NCI-H1417 treated with DMSO at 0.1 percent for 48 hours (cell line): ENCODE results near the gene TBKBP1.
"Not testable (repeated sequence)": the region's sequence is repeated elsewhere in the genome, so short reads cannot be mapped to it uniquely, and the experiment has no call there.

Experiments used
- DNase-seq: peaks from one replicate; lab custom pipeline; 2025; lab: John Stamatoyannopoulos, UW

TBKBP1 gene

GRCh38 chr17:47682138-47682537 is 11.8 kb upstream of the TBKBP1 start:
- DNase-seq: no peak

DNA sequence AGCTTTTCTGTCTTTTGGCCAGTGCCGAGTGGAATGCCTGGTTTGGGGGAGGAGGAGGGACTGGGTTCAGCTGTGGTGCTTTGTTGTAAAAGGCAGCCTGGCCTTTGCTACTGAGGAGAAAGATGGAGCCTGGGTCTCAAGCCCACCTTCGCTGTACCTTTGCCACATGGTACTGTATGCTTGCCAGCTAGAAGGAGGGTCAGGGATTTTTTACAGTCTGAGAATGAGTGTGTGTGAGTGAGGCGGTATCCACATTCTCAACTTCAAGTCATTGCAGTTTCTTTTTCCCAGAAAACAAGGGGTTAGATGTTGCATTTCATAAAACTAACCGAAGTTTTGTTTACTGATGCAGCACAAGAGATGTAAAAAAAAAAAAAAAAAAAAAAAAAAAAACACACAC is 11.2 kb upstream of the TBKBP1 start:
- not testable (repeated sequence) for DNase-seq

DNA sequence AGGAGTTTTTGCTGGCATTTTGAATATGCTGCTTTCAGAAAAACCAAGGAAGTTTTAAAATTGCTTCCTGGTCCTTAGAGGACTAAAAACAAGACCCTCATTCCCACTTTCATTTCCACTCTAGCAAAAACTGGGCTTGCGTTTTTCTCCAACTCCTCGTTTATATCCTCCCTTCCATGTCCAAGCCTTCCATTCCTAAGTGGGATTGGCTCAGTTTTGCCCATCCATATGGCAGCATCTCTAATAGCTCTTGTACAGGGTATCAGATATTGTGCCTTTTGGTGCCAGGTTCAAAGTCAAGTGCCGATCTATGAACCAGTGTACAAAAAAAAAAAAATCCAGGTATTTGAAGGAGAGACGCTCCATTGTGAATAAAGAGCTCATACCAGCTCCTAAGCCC is 9.9 kb upstream of the TBKBP1 start:
- DNase-seq: no peak

DNA sequence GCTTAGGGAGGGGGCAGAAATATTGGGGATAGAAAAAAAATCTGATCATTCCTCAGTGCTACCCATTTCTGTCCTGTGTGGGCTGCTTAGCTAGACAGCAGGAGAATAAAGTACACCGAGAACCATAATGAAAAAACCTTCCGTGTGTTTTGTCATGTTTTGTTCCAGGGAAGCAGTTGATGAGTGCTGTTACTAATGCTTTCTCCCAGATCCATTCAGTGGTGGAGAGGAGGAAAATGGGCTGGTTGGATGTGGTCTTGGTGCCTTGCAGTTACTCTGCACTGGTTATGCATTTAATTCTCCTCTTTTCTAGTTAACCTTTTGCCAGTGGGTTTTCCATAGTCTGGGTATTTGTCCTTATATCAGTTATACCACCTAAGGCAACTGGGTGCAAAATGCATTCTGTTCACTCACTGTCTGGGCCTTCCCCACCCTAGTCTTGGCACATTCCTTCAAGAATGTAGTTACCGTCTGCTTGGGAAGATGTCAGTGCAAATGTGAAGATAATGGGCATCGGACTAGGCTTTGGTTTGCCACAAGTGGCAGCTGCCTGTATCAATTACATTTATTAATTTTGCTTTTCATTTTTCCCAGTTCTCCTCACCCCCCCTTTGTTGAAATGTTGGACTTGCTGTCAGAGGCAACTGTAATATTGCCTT is 9.3 kb upstream of the TBKBP1 start:
- DNase-seq: no peak

- no peak for DNase-seq
Observed at GRCh38 chr17:47685556-47686275, 8.2 kb upstream of the TBKBP1 start.

- DNase-seq: no peak
Observed at GRCh38 chr17:47686276-47686635, 7.7 kb upstream of the TBKBP1 start.

- no peak for DNase-seq
Observed at GRCh38 chr17:47686664-47687327, 7.2 kb upstream of the TBKBP1 start.

- no peak for DNase-seq
Observed at GRCh38 chr17:47687328-47687690, 6.7 kb upstream of the TBKBP1 start.

GRCh38 chr17:47687748-47688147 is 6.2 kb upstream of the TBKBP1 start:
- DNase-seq: no peak

DNA sequence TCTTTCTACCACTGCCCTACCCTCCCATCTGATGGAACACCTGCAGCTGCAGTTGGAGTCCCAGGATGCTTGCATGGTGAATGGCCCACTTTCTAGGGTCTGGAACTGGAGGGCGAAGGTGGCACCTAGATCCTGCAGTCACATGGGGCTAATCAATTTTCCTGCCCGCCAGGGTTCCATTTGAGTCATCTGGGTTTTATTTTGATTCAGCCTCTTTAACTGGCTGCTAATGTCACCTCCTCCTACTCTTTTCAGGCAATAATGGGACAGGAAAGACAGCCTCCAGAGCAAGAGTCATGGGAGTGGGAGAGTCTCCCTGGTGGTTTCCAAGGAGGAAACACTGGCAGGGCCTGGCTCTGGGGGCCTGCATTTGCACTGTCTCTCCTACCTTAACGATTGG is 3.8 kb upstream of the TBKBP1 start:
- DNase-seq: no peak

- no peak for DNase-seq
Observed at GRCh38 chr17:47692137-47692894, 1.6 kb upstream of the TBKBP1 start.

- no peak for DNase-seq
Observed at GRCh38 chr17:47692895-47693730, 848 bp upstream of the TBKBP1 start.

DNA sequence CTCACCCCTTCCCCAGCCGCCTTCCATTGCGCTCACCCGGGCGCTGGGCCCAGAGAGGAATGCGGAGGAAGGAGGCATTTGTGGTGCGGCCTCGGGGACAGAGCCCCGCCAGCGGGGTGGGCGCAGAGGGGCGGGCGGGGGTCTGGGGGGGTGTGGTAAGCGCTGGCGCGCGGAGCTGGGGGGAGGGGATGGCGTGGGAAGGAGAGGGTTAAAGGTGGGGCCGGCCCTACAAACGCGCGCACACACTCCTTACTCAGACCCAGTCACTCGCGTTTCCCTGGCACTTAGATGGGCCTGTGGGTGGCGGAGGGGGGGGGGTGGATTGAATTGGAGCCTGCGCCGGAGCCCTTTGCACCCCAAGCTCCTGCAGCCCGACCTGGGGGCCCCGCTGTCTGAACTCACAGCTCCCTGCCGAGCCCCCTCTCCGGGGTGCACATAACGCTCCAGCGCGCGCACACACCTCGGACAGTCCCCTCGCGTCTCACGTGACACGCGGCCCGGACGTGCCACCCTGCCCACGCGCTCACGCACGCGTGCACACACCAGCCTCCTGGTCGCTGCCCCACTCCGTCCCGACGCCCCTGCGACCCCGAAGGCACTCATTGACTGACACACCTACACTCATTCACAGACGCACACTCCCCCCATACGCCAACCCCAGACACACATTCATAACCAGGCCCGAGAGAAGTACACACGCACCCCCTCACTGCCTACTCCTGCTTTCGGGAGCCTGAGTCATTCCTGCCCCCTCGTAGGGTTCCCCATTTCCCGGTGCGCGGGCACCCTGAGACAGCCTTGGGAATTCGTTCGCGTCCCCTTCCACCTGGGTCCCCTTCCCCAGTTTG is 844 bp downstream of the TBKBP1 start:
- no peak for DNase-seq

- no peak for DNase-seq
Observed at GRCh38 chr17:47695429-47696376, 1.7 kb downstream of the TBKBP1 start.

DNA sequence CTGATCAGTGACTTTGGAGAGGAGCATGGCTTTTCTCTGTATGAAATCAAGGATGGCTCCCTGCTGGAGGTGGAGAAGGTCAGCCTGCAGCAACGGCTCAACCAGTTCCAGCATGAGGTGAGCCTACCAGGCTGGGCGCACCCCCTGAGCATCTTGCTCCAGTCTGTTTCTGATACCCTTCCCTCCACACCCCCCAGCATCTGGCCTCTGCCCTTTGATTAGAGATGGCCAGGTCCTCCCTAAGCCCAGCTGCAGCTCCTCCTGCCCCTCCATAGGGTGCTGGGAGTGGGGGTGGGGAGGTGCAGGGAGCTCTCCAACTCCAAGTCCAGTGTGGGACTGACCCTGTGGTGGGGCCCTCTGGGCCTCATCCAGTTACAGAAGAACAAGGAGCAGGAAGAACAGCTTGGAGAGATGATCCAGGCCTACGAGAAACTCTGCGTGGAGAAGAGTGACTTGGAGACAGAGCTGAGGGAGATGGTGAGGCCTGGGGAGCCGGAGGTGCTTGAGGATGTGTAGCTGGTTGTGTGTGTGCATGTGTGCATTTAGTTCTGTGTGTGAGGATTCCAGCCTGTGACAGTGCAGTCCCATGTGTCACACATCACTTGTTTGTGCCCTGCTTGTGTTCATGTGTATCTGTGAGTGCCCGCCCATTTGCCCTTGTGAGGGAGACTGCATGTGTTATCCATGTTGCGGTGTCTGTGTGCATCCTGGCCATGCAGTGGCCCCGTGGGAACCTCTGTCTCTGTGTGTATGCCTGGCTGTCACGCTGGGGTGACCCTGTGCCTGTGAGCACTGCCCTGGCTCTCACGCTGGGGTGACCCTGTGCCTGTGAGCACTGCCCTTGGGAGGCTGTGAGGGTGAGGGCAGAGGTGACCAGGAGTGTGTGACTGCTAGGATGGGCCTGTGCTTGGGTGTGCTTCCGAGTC is 3.0 kb downstream of the TBKBP1 start:
- no peak for DNase-seq

DNA sequence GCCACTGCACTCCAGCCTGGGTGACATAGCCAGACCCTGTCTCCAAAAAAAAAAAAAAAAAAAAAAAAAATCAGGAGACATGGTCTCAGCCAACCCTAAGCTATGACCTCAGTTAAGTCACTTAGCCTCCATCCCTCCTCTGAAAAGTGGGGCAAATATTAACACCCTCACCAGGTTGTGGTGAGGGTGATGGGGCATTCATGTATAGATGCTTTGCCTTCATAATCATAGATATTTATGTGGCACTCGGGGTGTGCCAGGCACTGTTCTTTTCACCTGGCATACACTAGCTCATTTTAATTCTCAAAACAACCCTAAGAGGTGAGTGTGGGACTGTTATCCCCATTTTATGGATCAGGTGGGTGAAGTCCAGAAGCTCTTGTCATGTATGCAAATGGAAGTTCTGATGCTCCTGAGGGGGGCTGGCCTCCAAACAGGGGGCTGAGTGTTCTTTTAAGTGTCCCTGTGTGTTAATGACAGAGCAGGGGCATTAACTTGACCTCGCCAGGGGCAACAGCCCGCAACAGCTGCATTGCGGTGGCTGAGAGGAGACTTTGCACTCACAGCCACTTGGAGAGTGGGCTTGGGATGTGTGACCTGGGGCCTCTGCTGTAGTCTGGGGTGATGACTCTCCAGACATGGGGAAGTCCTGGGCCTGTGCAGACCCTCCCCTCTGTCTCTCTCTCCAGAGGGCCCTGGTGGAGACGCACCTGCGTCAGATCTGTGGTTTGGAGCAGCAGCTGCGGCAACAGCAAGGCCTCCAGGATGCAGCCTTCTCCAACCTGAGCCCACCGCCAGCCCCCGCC is 4.1 kb downstream of the TBKBP1 start:
- DNase-seq: no peak

- no peak for DNase-seq
Observed at GRCh38 chr17:47698749-47699535, 5.0 kb downstream of the TBKBP1 start.
